H1 (cell line): Measurements from ENCODE around the gene ENO3. TPM values are rescaled to one million over a fixed set of nuclear protein-coding genes. Genes with fewer than 3 reads are reported as not detected.

Source experiments
- BACH1 ChIP-seq: IDR thresholded peaks from 2 replicates; pipeline ENCODE4 v1.6.1; 2012; ENCODE audit warnings: low read length, improper control_type of control experiment
- RBBP5 ChIP-seq: IDR thresholded peaks from 2 replicates; pipeline ENCODE4 v1.7.1; 2012; ENCODE audit warnings: low read depth, mild to moderate bottlenecking, inconsistent platforms, low read length, moderate library complexity, borderline replicate concordance
- polyA plus RNA-seq, 7 experiments: library from polyadenylated mRNA; depleted of rRNA in 3 of 7; stranded (reverse) in 5 of 7; unstranded in 2 of 7; fragments of >200 nt in 5 of 7; fragments of 200-250 nt in 2 of 7; gene quantifications; 1 replicate in 5 of 7; 2 replicates in 1 of 7; 4 replicates in 1 of 7; pipeline versions ENCODE4 v1.2.1 to v1.2.3, GENCODE V29; 2011 to 2013; ENCODE audit warnings: missing spikeins in 2 of 7, mixed read lengths in 2 of 7
- total RNA-seq: library from RNA; stranded (reverse); fragmentation: NEBNext Ultra II Directional; extraction: Animal tissue kit (Norgen Biotek cat#: 25700); gene quantifications from 2 replicates; pipeline ENCODE4 v1.2.1, GENCODE V29; 2021
- TF ChIP-seq, protein P1 (sequence below): IDR thresholded peaks from 2 replicates; pipeline ENCODE4 v1.6.1; 2011; ENCODE audit warnings: low read depth, mild to moderate bottlenecking, low read length; ENCODE audit not compliant: insufficient read depth

Gene ENO3
- total and polyA plus RNA-seq, 2 of the 8 experiments (the other 6 are each of a cell fraction or from before 2014, with no cell fraction given): 25.0 to 25.7 TPM

GRCh38 chr17:4939546-4939795 lies 11.4 kb upstream of the ENO3 start (continued):
- TF ChIP-seq, protein P1, sequence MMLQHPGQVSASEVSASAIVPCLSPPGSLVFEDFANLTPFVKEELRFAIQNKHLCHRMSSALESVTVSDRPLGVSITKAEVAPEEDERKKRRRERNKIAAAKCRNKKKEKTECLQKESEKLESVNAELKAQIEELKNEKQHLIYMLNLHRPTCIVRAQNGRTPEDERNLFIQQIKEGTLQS: no peak
- TF ChIP-seq RBBP5: no peak
- TF ChIP-seq BACH1: no peak
